Heart right ventricle (tissue), 16 donors: Measurements from ENCODE around the gene KRTAP9-6. TPM values are rescaled to one million over a fixed set of nuclear protein-coding genes. Genes with fewer than 3 reads are reported as not detected.
"Not testable (repeated sequence)": the region's sequence is repeated elsewhere in the genome, so short reads cannot be mapped to it uniquely, and the experiment has no call there.

Source experiments
- ATAC-seq, 8 donors: fragments of 200-7000 bp; cut with Tn5 transposase; one replicate each; pipeline ENCODE4 v1.9.1; 2020; ENCODE audit warnings: mild to moderate bottlenecking in 8 of 8, moderate library complexity in 8 of 8, moderate number of reproducible peaks in 1 of 8
- DNase-seq, 2 donors: peaks; one replicate each; pipeline ENCODE4 v3.0.0-alpha.2; 2020
- H3K27ac ChIP-seq, 10 donors: fragments of 200-600 bp; sonication (generic) in 2 of 10; one replicate each; pipeline versions ENCODE4 v1.5.0 to v1.8.0; 2020 to 2022; ENCODE audit warnings: mild to moderate bottlenecking in 3 of 10
- H3K27me3 ChIP-seq, 7 donors: fragments of 200-600 bp; one replicate each; pipeline ENCODE4 v1.8.0; 2021 to 2022; ENCODE audit warnings: mild to moderate bottlenecking in 2 of 7
- H3K36me3 ChIP-seq, 9 donors: fragments of 200-600 bp; sonication (generic) in 1 of 9; one replicate each; pipeline versions ENCODE4 v1.5.0 to v1.8.0; 2020 to 2022; ENCODE audit warnings: mild to moderate bottlenecking in 2 of 9
- H3K4me1 ChIP-seq, 9 donors: fragments of 200-600 bp; sonication (generic) in 1 of 9; one replicate each; pipeline versions ENCODE4 v1.5.0 to v1.8.0; 2020 to 2022; ENCODE audit warnings: mild to moderate bottlenecking in 4 of 9
- H3K4me3 ChIP-seq, 10 donors: fragments of 200-600 bp; sonication (generic) in 2 of 10; one replicate each; pipeline versions ENCODE4 v1.5.0 to v1.8.0; 2020 to 2022; ENCODE audit warnings: mild to moderate bottlenecking in 7 of 10, moderate library complexity in 2 of 10
- H3K9me3 ChIP-seq, 11 donors: fragments of 200-600 bp in 10 of 11; sonication (generic) in 2 of 11; one replicate each; pipeline versions ENCODE4 v1.5.0 to v1.8.0; 2013 to 2022; ENCODE audit warnings: mild to moderate bottlenecking in 2 of 11, control low read depth in 1 of 11, moderate library complexity in 1 of 11
- WGBS, 2 donors: extraction: QIAGEN DNeasy Blood & Tissue Kit; methylation state at CpG; one replicate each; pipeline ENCODE4 v1.1.7; 2013; ENCODE audit warnings: inconsistent platforms in 1 of 2; 5-methylcytosine and 5-hydroxymethylcytosine counted together
- intact Hi-C, 10 donors: fragments of 100-400 bp; cut with DNase I; formaldehyde crosslinking; loops; one replicate each; pipeline versions ENCODE4 v1.11.1 to v1.14.2; 2022
- polyA plus RNA-seq, 2 donors: library from polyadenylated mRNA; stranded (reverse); fragments of 200-250 nt; gene quantifications; one replicate each; pipeline ENCODE4 v1.2.3, GENCODE V29; 2013
- total RNA-seq, 10 donors: library from RNA; stranded (reverse); fragmentation: NEBNext Ultra II Directional in 3 of 10; extraction: Animal tissue kit (Norgen Biotek cat#: 25700) in 3 of 10; gene quantifications; one replicate each; pipeline versions ENCODE4 v1.2.1 to v1.2.4, GENCODE V29; 2021 to 2023
- TF ChIP-seq, protein P1 (sequence below), 9 donors: fragments of 200-600 bp; sonication (generic) in 2 of 9; IDR thresholded peaks; one replicate each; pipeline versions ENCODE4 v1.5.0 to v1.8.0; 2021 to 2022; ENCODE audit warnings: antibody characterized with exemption in 9 of 9, mild to moderate bottlenecking in 5 of 9, moderate library complexity in 1 of 9
- donor health status: Arrhythmogenic right ventricular cardiomyopathy.
- donor health status: ischemic (EF 13 %, LVEDD 7.1; RV severe dilation, severe dysfunction).
- donor health status: healthy with polysubstance abuse.
- donor health status: DM: no; HTN: yes; CAD: no.
- donor health status: DM: no; HTN: no; CAD: no.
- donor health status: ischemic (EF 25% LVEDD 6.9; RV normal size, moderate dysfunction).
- donor health status: ischemic (EF 25% LVEDD 5.7; RV mildly dilated, moderate dysfunction).
- donor health status: healthy.
- donor health status: DM: yes; HTN: yes; CAD: no.
- donor health status: Ischemic cardiomyopathy.
- donor health status: ischemic (EF 35%, LVEDD 5.7; RV mildly dilated, moderate dysfunction).
- donor health status: nonischemic (EF 11% LVEDD 7.7; RV severe dilation, severe dysfunction).
- donor health status: DM: yes; HTN: yes; CAD: no.
- donor health status: PGD.
- donor health status: ischemic (EF 29% LVEDD 5.4; RV normal size, mild dysfunction).
- donor health status: nonischemic (EF 23%, LVEDD 6.1; RV moderate dilation, normal function).

Gene KRTAP9-6
- total and polyA plus RNA-seq, 12 donors, result not detected

DNA sequence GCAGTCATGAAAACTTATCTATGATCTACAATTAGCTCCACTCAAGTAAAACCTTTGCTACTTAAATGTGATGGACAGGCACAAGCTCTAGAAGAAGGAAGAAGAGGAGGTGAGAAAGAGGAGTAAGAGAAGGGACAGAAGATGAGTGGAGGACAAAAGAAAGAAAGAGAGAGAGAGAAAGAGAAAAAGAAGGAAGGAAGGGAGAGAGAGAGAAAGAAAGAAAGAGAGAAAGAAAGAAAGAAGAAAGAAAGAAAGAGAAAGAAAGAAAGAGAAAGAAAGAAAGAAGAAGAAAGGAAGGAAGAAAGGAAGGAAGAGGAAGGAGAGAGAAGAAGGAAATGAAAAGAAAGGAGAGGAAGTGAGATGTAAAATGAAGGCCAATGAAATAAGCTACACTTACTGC, 35.1 kb upstream of the KRTAP9-6 start:
- Histone ChIP-seq H3K4me1 (no peaks in the 10 kb centered on the region), H3K36me3 (no peaks in the 10 kb centered on the region), H3K27me3 (peaks cover 0 to 43% (median 30%) of the 10 kb centered on the region in 7 donors), H3K9me3 (no peaks in the 10 kb centered on the region), H3K27ac (no peak overlapping the region), H3K4me3 (no peak overlapping the region)
- intact Hi-C loops, result loop anchor here in 1 of 10 donors (10.0 kb wide), 1 partner anchor 55 kb away; the partner anchor contains the start of gene KRTAP4-2
- no peak for DNase-seq
- TF ChIP-seq, protein P1, sequence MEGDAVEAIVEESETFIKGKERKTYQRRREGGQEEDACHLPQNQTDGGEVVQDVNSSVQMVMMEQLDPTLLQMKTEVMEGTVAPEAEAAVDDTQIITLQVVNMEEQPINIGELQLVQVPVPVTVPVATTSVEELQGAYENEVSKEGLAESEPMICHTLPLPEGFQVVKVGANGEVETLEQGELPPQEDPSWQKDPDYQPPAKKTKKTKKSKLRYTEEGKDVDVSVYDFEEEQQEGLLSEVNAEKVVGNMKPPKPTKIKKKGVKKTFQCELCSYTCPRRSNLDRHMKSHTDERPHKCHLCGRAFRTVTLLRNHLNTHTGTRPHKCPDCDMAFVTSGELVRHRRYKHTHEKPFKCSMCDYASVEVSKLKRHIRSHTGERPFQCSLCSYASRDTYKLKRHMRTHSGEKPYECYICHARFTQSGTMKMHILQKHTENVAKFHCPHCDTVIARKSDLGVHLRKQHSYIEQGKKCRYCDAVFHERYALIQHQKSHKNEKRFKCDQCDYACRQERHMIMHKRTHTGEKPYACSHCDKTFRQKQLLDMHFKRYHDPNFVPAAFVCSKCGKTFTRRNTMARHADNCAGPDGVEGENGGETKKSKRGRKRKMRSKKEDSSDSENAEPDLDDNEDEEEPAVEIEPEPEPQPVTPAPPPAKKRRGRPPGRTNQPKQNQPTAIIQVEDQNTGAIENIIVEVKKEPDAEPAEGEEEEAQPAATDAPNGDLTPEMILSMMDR (IDR thresholded peaks at IDR 0.05), result no peak
- no peak for ATAC-seq

DNA sequence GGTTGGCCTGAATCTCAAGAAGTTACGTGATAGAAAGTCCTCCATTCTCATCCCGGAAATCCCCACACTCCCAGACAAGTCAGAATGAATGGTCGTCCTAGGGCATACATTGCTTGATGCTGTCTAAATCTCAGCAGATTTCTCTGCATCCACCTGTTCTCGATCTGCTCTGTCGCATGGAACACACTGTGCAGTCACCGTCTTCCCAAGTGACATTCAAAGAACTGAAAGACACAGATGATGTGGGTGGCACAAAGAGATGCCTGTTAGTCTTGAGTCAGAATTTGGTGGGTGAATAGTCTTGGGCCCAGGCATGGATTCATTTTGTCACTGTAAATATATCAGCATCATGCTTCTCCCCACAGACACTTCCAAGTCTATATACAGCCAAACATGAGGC, 33.4 kb upstream of the KRTAP9-6 start:
- TF ChIP-seq, protein P1 (IDR thresholded peaks at IDR 0.05), result no peak
- no peak overlapping the region for H3K27ac ChIP-seq
- H3K9me3 ChIP-seq, result no peaks in the 10 kb centered on the region
- H3K27me3 ChIP-seq, result peaks cover 0 to 43% (median 26%) of the 10 kb centered on the region in 7 donors
- ATAC-seq (no peak), DNase-seq (no peak)
- H3K36me3 ChIP-seq, result no peaks in the 10 kb centered on the region
- intact Hi-C loops, result loop anchor here in 1 of 10 donors (10.0 kb wide), 1 partner anchor 57 kb away; the partner anchor contains the start of gene KRTAP4-2
- H3K4me1 ChIP-seq, result no peaks in the 10 kb centered on the region
- 82 to 83% methylated on average over 6 of the region's 6 CpGs for WGBS, 2 donors
- no peak overlapping the region for H3K4me3 ChIP-seq

DNA sequence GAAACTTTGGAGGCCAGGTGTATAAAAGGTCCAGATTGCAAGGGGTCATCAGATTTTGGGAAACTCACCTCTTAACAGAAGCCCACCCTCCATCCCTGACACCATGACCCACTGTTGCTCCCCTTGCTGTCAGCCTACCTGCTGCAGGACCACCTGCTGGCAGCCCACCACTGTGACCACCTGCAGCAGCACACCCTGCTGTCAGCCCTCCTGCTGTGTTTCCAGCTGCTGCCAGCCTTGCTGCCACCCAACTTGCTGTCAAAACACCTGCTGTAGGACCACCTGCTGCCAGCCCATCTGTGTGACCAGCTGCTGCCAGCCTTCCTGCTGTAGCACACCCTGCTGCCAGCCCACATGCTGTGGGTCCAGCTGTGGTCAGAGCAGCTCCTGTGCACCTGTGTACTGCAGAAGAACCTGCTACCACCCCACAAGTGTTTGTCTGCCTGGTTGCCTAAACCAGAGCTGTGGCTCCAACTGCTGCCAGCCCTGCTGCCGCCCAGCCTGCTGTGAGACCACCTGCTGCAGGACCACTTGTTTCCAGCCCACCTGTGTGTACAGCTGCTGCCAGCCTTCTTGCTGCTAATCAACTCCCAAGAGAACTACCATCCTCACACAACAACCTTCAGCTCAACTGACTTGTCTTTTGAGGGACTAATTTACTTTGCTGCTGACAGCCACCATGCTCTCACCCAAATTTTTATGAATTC, 32.6 kb upstream of the KRTAP9-6 start, which contains the start of gene KRTAP9-3:
Gene KRTAP9-3, plus strand, starts transcription at position 51 of the 707 bp plus-strand sequence. Its CDS starts 53 bp downstream, at position 104.
- H3K9me3 ChIP-seq, H3K36me3 ChIP-seq, DNase-seq, H3K4me1 ChIP-seq, ATAC-seq, H3K27ac ChIP-seq, H3K4me3 ChIP-seq: not testable (repeated sequence)
- intact Hi-C loops, result loop anchor here in 1 of 10 donors (10.0 kb wide), 1 partner anchor 58 kb away; the partner anchor contains the start of gene KRTAP4-2
- WGBS, 2 donors, result 70 to 87% methylated on average over 1 of the region's 1 CpG
- H3K27me3 ChIP-seq, result peaks cover 0 to 43% (median 24%) of the 10 kb centered on the region in 7 donors

DNA sequence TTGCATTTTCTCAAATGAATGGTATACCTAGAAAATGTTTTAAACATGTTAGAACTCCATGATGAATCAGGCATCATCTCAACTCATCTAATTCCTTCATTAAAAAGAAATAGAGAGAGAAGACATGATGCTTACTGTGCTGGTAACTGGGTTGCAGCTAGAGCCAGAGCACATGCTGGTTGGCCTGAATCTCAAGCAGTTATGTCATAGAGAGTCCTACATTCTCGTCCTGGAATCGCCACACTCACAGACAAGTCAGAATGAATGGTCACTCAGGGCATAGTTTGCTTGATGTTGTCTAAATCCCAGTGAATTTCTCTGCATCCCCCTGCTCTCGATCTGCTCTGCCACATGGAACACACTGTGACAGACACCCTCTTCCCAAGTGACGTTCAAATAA, 28.1 kb upstream of the KRTAP9-6 start:
- H3K27ac ChIP-seq, H3K4me3 ChIP-seq, DNase-seq, H3K36me3 ChIP-seq, H3K9me3 ChIP-seq, H3K4me1 ChIP-seq, ATAC-seq: not testable (repeated sequence)
- H3K27me3 ChIP-seq, result peaks cover 0 to 28% (median 16%) of the 10 kb centered on the region in 7 donors
- 62 to 67% methylated on average over 4 of the region's 4 CpGs for WGBS, 2 donors
- intact Hi-C loops, result loop anchor here in 1 of 10 donors (10.0 kb wide), 1 partner anchor 62 kb away; the partner anchor contains the start of gene KRTAP4-2

DNA sequence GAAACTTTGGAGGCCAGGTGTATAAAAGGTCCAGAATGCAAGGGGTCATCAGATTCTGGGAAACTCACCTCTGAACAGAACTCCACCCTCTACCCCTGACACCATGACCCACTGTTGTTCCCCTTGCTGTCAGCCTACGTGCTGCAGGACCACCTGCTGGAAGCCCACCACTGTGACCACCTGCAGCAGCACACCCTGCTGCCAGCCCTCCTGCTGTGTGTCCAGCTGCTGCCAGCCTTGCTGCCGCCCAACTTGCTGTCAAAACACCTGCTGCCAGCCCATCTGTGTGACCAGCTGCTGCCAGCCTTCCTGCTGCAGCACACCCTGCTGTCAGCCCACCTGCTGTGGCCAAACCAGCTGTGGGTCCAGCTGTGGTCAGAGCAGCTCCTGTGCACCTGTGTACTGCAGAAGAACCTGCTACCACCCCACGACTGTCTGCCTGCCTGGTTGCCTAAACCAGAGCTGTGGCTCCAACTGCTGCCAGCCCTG, 27.2 kb upstream of the KRTAP9-6 start, which contains the start of gene KRTAP9-8:
Gene KRTAP9-8, plus strand, starts transcription at position 51 of the 489 bp plus-strand sequence. Its CDS starts 53 bp downstream, at position 104.
- not testable (repeated sequence) for H3K27ac ChIP-seq, H3K4me1 ChIP-seq, ATAC-seq, DNase-seq, H3K36me3 ChIP-seq, H3K9me3 ChIP-seq, H3K4me3 ChIP-seq
- peaks cover 0 to 30% (median 11%) of the 10 kb centered on the region in 7 donors for H3K27me3 ChIP-seq
- 24 to 36% methylated on average over 3 of the region's 3 CpGs for WGBS, 2 donors
- intact Hi-C loops, result loop anchor here in 1 of 10 donors (10.0 kb wide), 1 partner anchor 63 kb away; the partner anchor contains the start of gene KRTAP4-2

DNA sequence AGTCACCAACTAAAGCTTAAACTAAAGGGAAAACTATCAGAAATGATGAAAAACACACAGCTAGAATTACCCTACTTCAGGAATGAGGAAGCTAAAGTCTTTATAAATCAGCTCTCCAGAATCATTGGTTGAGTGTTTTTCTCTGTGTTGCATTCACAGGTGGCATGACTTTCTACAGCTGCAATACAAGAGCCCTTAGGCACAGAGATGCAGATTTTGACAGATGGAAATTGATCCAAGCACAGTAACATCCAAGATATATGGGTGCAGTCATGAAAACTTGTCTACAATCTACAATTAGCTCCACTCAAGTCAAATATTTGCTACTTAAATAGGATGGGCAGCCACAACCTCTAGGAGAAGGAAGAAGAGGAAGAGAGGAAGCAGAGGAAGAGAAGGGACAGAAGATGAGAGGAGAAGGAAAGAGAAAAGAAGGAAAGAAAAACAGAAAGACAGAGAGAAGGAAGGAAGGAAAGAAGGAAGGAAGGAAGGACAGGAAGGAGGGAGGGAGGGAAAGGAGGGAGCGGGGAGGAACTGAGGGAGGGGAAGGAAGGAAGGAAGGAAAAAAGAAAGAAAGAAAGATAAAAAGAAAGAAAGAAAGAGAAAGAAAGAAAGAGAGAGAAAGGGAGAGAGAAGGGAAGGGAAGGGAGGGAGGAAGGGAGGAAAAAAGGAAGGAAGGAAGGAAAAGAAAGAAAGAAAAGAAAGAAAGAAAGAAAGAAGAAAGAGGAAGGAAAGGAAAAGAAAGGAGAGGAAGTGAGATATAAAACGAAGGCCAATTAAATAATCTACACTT, 18.0 kb upstream of the KRTAP9-6 start:
- H3K27ac ChIP-seq, H3K4me3 ChIP-seq, H3K9me3 ChIP-seq, H3K36me3 ChIP-seq, intact Hi-C loops, DNase-seq, H3K4me1 ChIP-seq, ATAC-seq: not testable (repeated sequence)
- peaks cover 0 to 25% (median 7%) of the 10 kb centered on the region in 7 donors for H3K27me3 ChIP-seq
- WGBS, 2 donors, result 46 to 70% methylated on average over 2 of the region's 2 CpGs

DNA sequence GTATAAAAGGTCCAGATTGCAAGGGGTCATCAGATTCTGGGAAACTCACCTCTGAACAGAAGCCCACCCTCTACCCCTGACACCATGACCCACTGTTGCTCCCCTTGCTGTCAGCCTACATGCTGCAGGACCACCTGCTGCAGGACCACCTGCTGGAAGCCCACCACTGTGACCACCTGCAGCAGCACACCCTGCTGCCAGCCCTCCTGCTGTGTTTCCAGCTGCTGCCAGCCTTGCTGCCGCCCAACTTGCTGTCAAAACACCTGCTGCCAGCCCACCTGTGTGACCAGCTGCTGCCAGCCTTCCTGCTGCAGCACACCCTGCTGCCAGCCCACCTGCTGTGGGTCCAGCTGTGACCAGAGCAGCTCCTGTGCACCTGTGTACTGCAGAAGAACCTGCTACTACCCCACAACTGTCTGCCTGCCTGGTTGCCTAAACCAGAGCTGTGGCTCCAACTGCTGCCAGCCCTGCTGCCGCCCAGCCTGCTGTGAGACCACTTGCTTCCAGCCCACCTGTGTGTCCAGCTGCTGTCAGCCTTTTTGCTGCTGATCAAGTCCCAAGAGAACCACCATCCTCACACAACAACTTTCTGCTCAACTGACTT, 15.4 kb upstream of the KRTAP9-6 start, which contains the start of gene KRTAP9-4:
Gene KRTAP9-4, plus strand, starts transcription at position 51 of the 604 bp plus-strand sequence. Its CDS starts 34 bp downstream, at position 85.
- 51 to 54% methylated on average over 2 of the region's 2 CpGs for WGBS, 2 donors
- intact Hi-C loops, result not testable (repeated sequence)

More for the DNA sequence above, 15.4 kb upstream of the KRTAP9-6 start, which contains the start of gene KRTAP9-4:
- H3K4me1 ChIP-seq, ATAC-seq, H3K4me3 ChIP-seq, H3K9me3 ChIP-seq, DNase-seq, H3K27ac ChIP-seq, H3K36me3 ChIP-seq: not testable (repeated sequence)
- peaks cover 0 to 33% (median 14%) of the 10 kb centered on the region in 7 donors for H3K27me3 ChIP-seq
